NCI-H460 (cell line): ENCODE results near the gene DSEL. TPM values are rescaled to one million over a fixed set of nuclear protein-coding genes. Genes with fewer than 3 reads are reported as not detected.

ENCODE experiments used
- DNase-seq: peaks from one replicate; pipeline ENCODE4 v3.0.0-alpha.2; 2016; ENCODE audit warnings: low read depth; ENCODE audit errors: extremely low read depth
- total RNA-seq: library from RNA; depleted of rRNA; stranded (reverse); fragments of >200 nt; shearing (Covaris generic); gene quantifications from 2 replicates; pipeline ENCODE4 v1.2.3, GENCODE V29; 2014

The DSEL gene
- total RNA-seq, 1 experiment from 2014 or later: 5.8 TPM

- no peak for DNase-seq
Measured at GRCh38 chr18:67504739-67505138, 11.8 kb downstream of the DSEL start.

GRCh38 chr18:67500522-67501205, 15.9 kb downstream of the DSEL start:
- DNase-seq: no peak

GRCh38 chr18:67496469-67496868, 20.1 kb downstream of the DSEL start:
- DNase-seq: no peak

- no peak for DNase-seq
Measured at GRCh38 chr18:67486534-67486933, 30.0 kb downstream of the DSEL start.

- no peak for DNase-seq
Measured at GRCh38 chr18:67485655-67486054, 30.9 kb downstream of the DSEL start.

- DNase-seq: no peak
Measured at GRCh38 chr18:67484458-67484857, 32.1 kb downstream of the DSEL start.

- no peak for DNase-seq
Measured at GRCh38 chr18:67483952-67484351, 32.6 kb downstream of the DSEL start.

- DNase-seq: no peak
Measured at GRCh38 chr18:67483237-67483636, 33.3 kb downstream of the DSEL start.

- no peak for DNase-seq
Measured at GRCh38 chr18:67478249-67478648, 38.3 kb downstream of the DSEL start.

GRCh38 chr18:67477522-67477921, 39.0 kb downstream of the DSEL start:
- DNase-seq: no peak

- DNase-seq: no peak
Measured at GRCh38 chr18:67476585-67476984, 39.9 kb downstream of the DSEL start.

- DNase-seq: no peak
Measured at GRCh38 chr18:67475673-67476072, 40.8 kb downstream of the DSEL start.

GRCh38 chr18:67468038-67468437, 48.5 kb downstream of the DSEL start:
- DNase-seq: no peak

GRCh38 chr18:67467188-67467587, 49.3 kb downstream of the DSEL start:
- no peak for DNase-seq

GRCh38 chr18:67464499-67464898, 52.0 kb downstream of the DSEL start:
- no peak for DNase-seq

GRCh38 chr18:67463829-67464228, 52.7 kb downstream of the DSEL start:
- no peak for DNase-seq

GRCh38 chr18:67456711-67457110, 59.8 kb downstream of the DSEL start:
- no peak for DNase-seq
